HEK293 (cell line): ENCODE data around the gene PLEKHA7.

Experiments
- CTCF ChIA-PET: fragments of 350-600 bp; formaldehyde crosslinking; extraction: SDS; loops from one replicate; lab custom pipeline; 2021; ENCODE audit warnings: antibody characterized with exemption; lab: Yijun Ruan, JAX
- POLR2A ChIA-PET: fragments of 300-600 bp; formaldehyde crosslinking; extraction: SDS; loops from one replicate; lab custom pipeline; 2020; ENCODE audit warnings: antibody characterized with exemption, inconsistent platforms; lab: Yijun Ruan, JAX
- H3K27ac ChIP-seq: fragments of 200-500 bp; sonication (Bioruptor generic); 2 replicates; pipeline ENCODE4 v1.5.1; 2014; ENCODE audit warnings: low read depth, low read length, control low read depth, inconsistent platforms; ENCODE audit errors: extremely low read depth
- H3K36me3 ChIP-seq, 2 experiments: fragments of 200-500 bp in 1 of 2; sonication (Bioruptor generic) in 1 of 2; 1 replicate in 1 of 2; 2 replicates in 1 of 2; pipeline ENCODE4 v1.5.1; 2014 to 2017; ENCODE audit warnings: inconsistent platforms in 2 of 2, low read length in 2 of 2; ENCODE audit not compliant: control insufficient read depth in 2 of 2, insufficient read depth in 1 of 2
- H3K4me1 ChIP-seq: fragments of 200-500 bp; sonication (Bioruptor generic); 2 replicates; pipeline ENCODE4 v1.5.1; 2014; ENCODE audit warnings: mild to moderate bottlenecking, low read length, inconsistent platforms; ENCODE audit not compliant: control insufficient read depth, insufficient read depth
- H3K4me3 ChIP-seq: 2 replicates; pipeline ENCODE4 v1.5.1; 2011; ENCODE audit warnings: low read depth, mild to moderate bottlenecking, control low read depth, low read length, moderate library complexity
- H3K9me3 ChIP-seq: fragments of 200-500 bp; sonication (Bioruptor generic); 2 replicates; pipeline ENCODE4 v1.5.1; 2014; ENCODE audit warnings: low read depth, low read length, inconsistent platforms; ENCODE audit not compliant: control insufficient read depth, insufficient read depth
- ELK4 ChIP-seq: IDR thresholded peaks from 2 replicates; pipeline ENCODE4 v1.6.1; 2011; ENCODE audit warnings: mild to moderate bottlenecking, low read depth, low read length, borderline replicate concordance
- FEZF1 ChIP-seq: fragments of 450-650 bp; formaldehyde crosslinking; IDR thresholded peaks from 2 replicates; pipeline ENCODE4 v1.5.1; 2016; ENCODE audit warnings: missing biosample characterization, missing genetic modification characterization
- HOXC10 ChIP-seq: sonication (generic); formaldehyde crosslinking; IDR thresholded peaks from 2 replicates; pipeline ENCODE4 v1.8.1; 2023; ENCODE audit warnings: mild to moderate bottlenecking, missing genetic modification reagents
- KLF16 ChIP-seq: fragments of 450-650 bp; formaldehyde crosslinking; IDR thresholded peaks from 2 replicates; pipeline ENCODE4 v1.5.1; 2017; ENCODE audit warnings: missing biosample characterization, missing genetic modification characterization
- KLF8 ChIP-seq: fragments of 450-650 bp; formaldehyde crosslinking; IDR thresholded peaks from 2 replicates; pipeline ENCODE4 v1.5.1; 2016; ENCODE audit warnings: missing biosample characterization, missing genetic modification characterization
- RBAK ChIP-seq: fragments of 450-650 bp; formaldehyde crosslinking; IDR thresholded peaks from 2 replicates; pipeline ENCODE4 v1.5.1; 2016; ENCODE audit warnings: missing biosample characterization, missing genetic modification characterization
- REPIN1 ChIP-seq: fragments of 450-650 bp; formaldehyde crosslinking; IDR thresholded peaks from 2 replicates; pipeline ENCODE4 v1.5.1; 2017; ENCODE audit warnings: missing biosample characterization, missing genetic modification characterization, low read depth
- SP2 ChIP-seq: fragments of 450-650 bp; formaldehyde crosslinking; IDR thresholded peaks from 2 replicates; pipeline ENCODE4 v1.5.1; 2016; ENCODE audit warnings: missing biosample characterization, missing genetic modification characterization
- SP7 ChIP-seq: fragments of 450-650 bp; formaldehyde crosslinking; IDR thresholded peaks from 2 replicates; pipeline ENCODE4 v1.5.1; 2016; ENCODE audit warnings: missing biosample characterization, missing genetic modification characterization
- WT1 ChIP-seq: fragments of 450-650 bp; formaldehyde crosslinking; IDR thresholded peaks from 2 replicates; pipeline ENCODE4 v1.5.1; 2016; ENCODE audit warnings: missing biosample characterization, missing genetic modification characterization
- ZBTB1 ChIP-seq: fragments of 450-650 bp; formaldehyde crosslinking; IDR thresholded peaks from 2 replicates; pipeline ENCODE4 v1.5.1; 2016; ENCODE audit warnings: missing biosample characterization, missing genetic modification characterization
- ZFP41 ChIP-seq: fragments of 450-650 bp; formaldehyde crosslinking; IDR thresholded peaks from 2 replicates; pipeline ENCODE4 v1.5.1; 2016; ENCODE audit warnings: missing biosample characterization, missing genetic modification characterization, borderline replicate concordance
- ZNF121 ChIP-seq: fragments of 450-650 bp; formaldehyde crosslinking; IDR thresholded peaks from 2 replicates; pipeline ENCODE4 v1.5.1; 2016; ENCODE audit warnings: missing biosample characterization, missing genetic modification characterization
- ZNF16 ChIP-seq: fragments of 450-650 bp; formaldehyde crosslinking; IDR thresholded peaks from 2 replicates; pipeline ENCODE4 v1.5.1; 2016; ENCODE audit warnings: low read depth, missing biosample characterization, missing genetic modification characterization
- ZNF175 ChIP-seq: fragments of 450-650 bp; formaldehyde crosslinking; IDR thresholded peaks from 2 replicates; pipeline ENCODE4 v1.5.1; 2016; ENCODE audit warnings: missing biosample characterization, missing genetic modification characterization
- ZNF184 ChIP-seq: fragments of 450-650 bp; IDR thresholded peaks from 2 replicates; pipeline ENCODE4 v1.5.1; 2018; ENCODE audit warnings: missing biosample characterization, mild to moderate bottlenecking, missing genetic modification characterization
- ZNF19 ChIP-seq: fragments of 450-650 bp; formaldehyde crosslinking; IDR thresholded peaks from 2 replicates; pipeline ENCODE4; 2016; ENCODE audit warnings: missing biosample characterization, missing genetic modification characterization, low read depth
- ZNF24 ChIP-seq: fragments of 450-650 bp; formaldehyde crosslinking; IDR thresholded peaks from 2 replicates; pipeline ENCODE4 v1.5.1; 2016; ENCODE audit warnings: missing biosample characterization, missing genetic modification characterization
- ZNF26 ChIP-seq: fragments of 450-650 bp; formaldehyde crosslinking; IDR thresholded peaks from 2 replicates; pipeline ENCODE4 v1.5.1; 2016; ENCODE audit warnings: missing biosample characterization, missing genetic modification characterization
- ZNF366 ChIP-seq: fragments of 450-650 bp; formaldehyde crosslinking; conservative IDR thresholded peaks from 2 replicates; pipeline ENCODE4 v1.5.1; 2016; ENCODE audit warnings: missing biosample characterization, missing genetic modification characterization
- ZNF391 ChIP-seq: fragments of 450-650 bp; formaldehyde crosslinking; IDR thresholded peaks from 2 replicates; pipeline ENCODE4 v1.5.1; 2016; ENCODE audit warnings: low read depth, missing biosample characterization, missing genetic modification characterization, borderline replicate concordance
- ZNF416 ChIP-seq: fragments of 450-650 bp; formaldehyde crosslinking; IDR thresholded peaks from 2 replicates; pipeline ENCODE4 v1.5.1; 2016; ENCODE audit warnings: missing biosample characterization, missing genetic modification characterization
- ZNF560 ChIP-seq: fragments of 450-650 bp; formaldehyde crosslinking; IDR thresholded peaks from 2 replicates; pipeline ENCODE4 v1.5.1; 2017; ENCODE audit warnings: missing biosample characterization, missing genetic modification characterization, borderline replicate concordance
- ZNF585B ChIP-seq: fragments of 450-650 bp; formaldehyde crosslinking; IDR thresholded peaks from 2 replicates; pipeline ENCODE4 v1.5.1; 2016; ENCODE audit warnings: missing biosample characterization, missing genetic modification characterization
- ZNF621 ChIP-seq: fragments of 450-650 bp; formaldehyde crosslinking; IDR thresholded peaks from 2 replicates; pipeline ENCODE4 v1.5.1; 2017; ENCODE audit warnings: missing biosample characterization, missing genetic modification characterization
- ZNF660 ChIP-seq: fragments of 450-650 bp; IDR thresholded peaks from 2 replicates; pipeline ENCODE4 v1.5.1; 2018; ENCODE audit warnings: missing biosample characterization, mild to moderate bottlenecking, missing genetic modification characterization
- ZNF747 ChIP-seq: fragments of 450-650 bp; formaldehyde crosslinking; IDR thresholded peaks from 2 replicates; pipeline ENCODE4 v1.5.1; 2016; ENCODE audit warnings: missing biosample characterization, missing genetic modification characterization
- ZNF792 ChIP-seq: fragments of 450-650 bp; formaldehyde crosslinking; IDR thresholded peaks from 2 replicates; pipeline ENCODE4 v1.5.1; 2016; ENCODE audit warnings: missing biosample characterization, missing genetic modification characterization
- ZXDB ChIP-seq: fragments of 450-650 bp; formaldehyde crosslinking; IDR thresholded peaks from 2 replicates; pipeline ENCODE4 v1.5.1; 2016; ENCODE audit warnings: missing biosample characterization, missing genetic modification characterization

The PLEKHA7 gene

GRCh38 chr11:16774936-16775613, 239.1 kb downstream of the PLEKHA7 start:
- no peak for TF ChIP-seq FEZF1
- TF ChIP-seq SP2 (tag by site-specific recombination), result no peak
- no peak for TF ChIP-seq KLF8 (tag by site-specific recombination)
- TF ChIP-seq ZNF560 (tag by site-specific recombination), result no peak
- no peak for TF ChIP-seq RBAK (tag by site-specific recombination)
- TF ChIP-seq ZNF175 (tag by site-specific recombination), result no peak
- no peak for TF ChIP-seq ZFP41 (tag by site-specific recombination)
- TF ChIP-seq ZNF747 (tag by site-specific recombination), result no peak
- TF ChIP-seq ZNF16 (tag by site-specific recombination), result no peak
- TF ChIP-seq ZNF416 (tag by site-specific recombination), result no peak
- TF ChIP-seq ZNF366, result no peak
- TF ChIP-seq ELK4, result no peak
- TF ChIP-seq ZNF391 (tag by site-specific recombination), result no peak
- TF ChIP-seq KLF16 (tag by site-specific recombination), result no peak
- TF ChIP-seq ZNF621, result no peak
- no peak for TF ChIP-seq REPIN1
- TF ChIP-seq WT1 (tag by site-specific recombination), result no peak
- TF ChIP-seq ZNF792 (tag by site-specific recombination), result no peak
- TF ChIP-seq ZNF24 (tag by site-specific recombination), result no peak
- TF ChIP-seq ZNF660, result no peak
- no peak overlapping the region for H3K27ac ChIP-seq
- POLR2A ChIA-PET, result no interaction called here
- no peaks in the 10 kb centered on the region for H3K4me1 ChIP-seq
- H3K9me3 ChIP-seq, result no peaks in the 10 kb centered on the region
- H3K36me3 ChIP-seq, result no peaks in the 10 kb centered on the region
- H3K4me3 ChIP-seq, result no peak overlapping the region
- CTCF ChIA-PET, result interaction anchor here (4.7 kb wide), 1 partner anchor 11 kb away, joined by 32 read pairs; no protein-coding TSS in a partner anchor

- ChIA-PET POLR2A (no interaction called here), CTCF (interaction anchor here (0.9 to 4.7 kb wide), 2 partner anchors 11 to 289 kb away, joined by 3 to 32 read pairs; no protein-coding TSS in a partner anchor)
- no peaks in the 10 kb centered on the region for H3K36me3 ChIP-seq
- TF ChIP-seq ZNF366 (no peak), SP7 (no peak), HOXC10 (CRISPR knock-in tag) (no peak), ZNF585B (tag by site-specific recombination) (no peak), ZNF184 (no peak), ZNF121 (tag by site-specific recombination) (no peak), ZNF26 (no peak), ZNF19 (no peak), ZBTB1 (tag by site-specific recombination) (no peak), ZXDB (tag by site-specific recombination) (no peak)
- no peak overlapping the region for H3K27ac ChIP-seq
- no peaks in the 10 kb centered on the region for H3K9me3 ChIP-seq
- no peak overlapping the region for H3K4me3 ChIP-seq
- no peaks in the 10 kb centered on the region for H3K4me1 ChIP-seq
Measured at GRCh38 chr11:16773981-16774935, 240.0 kb downstream of the PLEKHA7 start.
